ENCODE data around the gene SCD5. TPM values are rescaled to one million over a fixed set of nuclear protein-coding genes. Genes with fewer than 3 reads are reported as not detected.
A peak's percentile ranks its signal among the peaks of the same experiment; 100 is the strongest.

SCD5 gene
- total and polyA plus RNA-seq, 2 of the 13 experiments (the other 11 are each of a cell fraction or from before 2014, with no cell fraction given), result not detected

DNA sequence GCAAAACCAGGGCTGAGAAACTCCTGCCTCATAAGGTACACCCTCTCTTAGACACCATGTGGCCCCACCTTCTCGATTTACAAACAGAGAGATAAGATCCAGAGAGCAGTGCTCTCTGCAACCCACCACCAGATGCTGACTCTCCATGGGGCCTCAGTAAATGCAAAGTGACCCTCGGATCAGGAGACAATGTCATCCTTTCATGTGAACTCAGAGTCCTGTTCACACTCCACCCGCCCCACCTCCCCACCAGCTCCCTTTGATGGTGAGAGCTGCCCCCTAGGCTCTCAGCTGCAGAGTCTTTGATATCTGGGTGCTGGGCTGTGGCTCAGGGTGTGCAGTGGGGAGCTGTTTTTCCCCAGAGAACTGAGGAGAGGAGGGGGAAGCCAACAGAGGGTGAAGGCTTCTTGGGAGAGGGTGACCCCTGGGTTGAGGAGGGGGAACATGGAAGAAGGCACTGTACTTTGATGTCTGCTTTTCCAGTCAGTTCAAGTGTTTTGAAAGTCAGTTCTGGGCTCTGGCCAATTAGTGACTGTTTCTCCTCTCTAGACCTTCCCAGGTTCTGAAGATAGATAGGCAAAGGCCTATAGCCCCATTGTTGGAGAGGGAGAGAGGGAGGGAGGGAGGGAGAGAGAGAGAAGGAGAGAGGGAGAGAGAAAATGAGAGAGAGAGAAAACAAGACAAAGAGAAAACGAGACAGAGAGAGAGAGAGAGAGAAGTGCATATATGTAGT lies 88.2 kb downstream of the SCD5 start (continued):
- TF ChIP-seq FOXP1 (IDR thresholded peaks at IDR 0.05) (no peak), FOXP1 (CRISPR knock-in tag; IDR thresholded peaks at IDR 0.05) (peak; percentile 48; the same call in 1 of the 2 replicates), SOX6 (IDR thresholded peaks at IDR 0.05) (no peak), SOX6 (CRISPR knock-in tag; IDR thresholded peaks at IDR 0.05) (peak; percentile 83)

- no peak overlapping the region for H3K27ac ChIP-seq (ENCODE audit: extremely low read length, insufficient read depth, low read length)
- H3K4me2 ChIP-seq (ENCODE audit: low read depth, low read length), result no peak overlapping the region
- in situ Hi-C loops (cut with HindIII; ENCODE audit: extremely low pct_ligation_motif_present, low pct_unique_long_range_greater_than_20kb), result no loop called here
- no peaks in the 10 kb centered on the region for H3K79me2 ChIP-seq (ENCODE audit: insufficient read depth, low read length)
- H3K4me1 ChIP-seq (ENCODE audit: insufficient read depth, low read length), result peaks cover 28% of the 10 kb centered on the region
- H4K20me1 ChIP-seq (ENCODE audit: insufficient read depth, low read length), result no peaks in the 10 kb centered on the region
- no peak overlapping the region for H3K9ac ChIP-seq (ENCODE audit: insufficient read depth, low read depth, low read length)
- no TSS peak for BruUV-seq (replicated peaks)
- ATAC-seq (no peak), FAIRE-seq (no peak), DNase-seq (ENCODE audit: low spot score) (no peak)
- POLR2A ChIA-PET, result no interaction called here
- no peaks in the 10 kb centered on the region for H3K36me3 ChIP-seq (replicated peaks in 1 of 2; ENCODE audit: control insufficient read depth in 1 of 2, insufficient read depth in 2 of 2, low read length in 2 of 2)
- no peaks in the 10 kb centered on the region for H3K9me3 ChIP-seq (ENCODE audit: low read length)
- H3K27me3 ChIP-seq (ENCODE audit: control insufficient read depth in 1 of 2, insufficient read depth in 2 of 2, low read length in 2 of 2), result no peaks in the 10 kb centered on the region
- intact Hi-C loops (cut with micrococcal nuclease; ENCODE audit: unreplicated experiment), result no loop called here
- H2AFZ ChIP-seq (ENCODE audit: low read length), result no peak overlapping the region
- CTCF ChIA-PET (ENCODE audit: low intra/inter-chr PET ratio, low total read pairs), result no interaction called here
- WGBS (ENCODE audit: low lambda C conversion rate), result 74% methylated on average over 1 of the region's 1 CpG
- H3K4me3 ChIP-seq (replicated peaks in 1 of 3; ENCODE audit: insufficient read depth in 1 of 3, low read depth in 2 of 3, low read length in 3 of 3), result no peak overlapping the region
- TF ChIP-seq FOXP4 (CRISPR knock-in tag; IDR thresholded peaks at IDR 0.05) (no peak), ZSCAN25 (CRISPR knock-in tag; IDR thresholded peaks at IDR 0.05) (no peak), ZNF891 (CRISPR knock-in tag; IDR thresholded peaks at IDR 0.05) (no peak), ZFAT (CRISPR knock-in tag; conservative IDR thresholded peaks at IDR 0.05) (no peak), BRCA1 (CRISPR knock-in tag; IDR thresholded peaks at IDR 0.05) (no peak), E2F5 (CRISPR knock-in tag; conservative IDR thresholded peaks at IDR 0.05) (no peak), ZNF513 (CRISPR knock-in tag; conservative IDR thresholded peaks at IDR 0.05) (no peak), PAWR (CRISPR knock-in tag; IDR thresholded peaks at IDR 0.05; ENCODE audit: borderline replicate concordance) (no peak), MAF1 (CRISPR knock-in tag; IDR thresholded peaks at IDR 0.05; ENCODE audit: borderline replicate concordance) (no peak), ZSCAN29 (CRISPR knock-in tag; conservative IDR thresholded peaks at IDR 0.05) (no peak), ZFP36L1 (CRISPR knock-in tag; IDR thresholded peaks at IDR 0.05) (no peak), TOPORS (CRISPR knock-in tag; IDR thresholded peaks at IDR 0.05) (no peak)
- TF ChIP-seq, protein P1, sequence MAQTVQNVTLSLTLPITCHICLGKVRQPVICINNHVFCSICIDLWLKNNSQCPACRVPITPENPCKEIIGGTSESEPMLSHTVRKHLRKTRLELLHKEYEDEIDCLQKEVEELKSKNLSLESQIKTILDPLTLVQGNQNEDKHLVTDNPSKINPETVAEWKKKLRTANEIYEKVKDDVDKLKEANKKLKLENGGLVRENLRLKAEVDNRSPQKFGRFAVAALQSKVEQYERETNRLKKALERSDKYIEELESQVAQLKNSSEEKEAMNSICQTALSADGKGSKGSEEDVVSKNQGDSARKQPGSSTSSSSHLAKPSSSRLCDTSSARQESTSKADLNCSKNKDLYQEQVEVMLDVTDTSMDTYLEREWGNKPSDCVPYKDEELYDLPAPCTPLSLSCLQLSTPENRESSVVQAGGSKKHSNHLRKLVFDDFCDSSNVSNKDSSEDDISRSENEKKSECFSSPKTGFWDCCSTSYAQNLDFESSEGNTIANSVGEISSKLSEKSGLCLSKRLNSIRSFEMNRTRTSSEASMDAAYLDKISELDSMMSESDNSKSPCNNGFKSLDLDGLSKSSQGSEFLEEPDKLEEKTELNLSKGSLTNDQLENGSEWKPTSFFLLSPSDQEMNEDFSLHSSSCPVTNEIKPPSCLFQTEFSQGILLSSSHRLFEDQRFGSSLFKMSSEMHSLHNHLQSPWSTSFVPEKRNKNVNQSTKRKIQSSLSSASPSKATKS (CRISPR knock-in tag; IDR thresholded peaks at IDR 0.05), result no peak
Measured at GRCh38 chr4:82708982-82709381, 89.6 kb downstream of the SCD5 start.
